ENCODE measurements around the gene TSFM. TPM values are rescaled to one million over a fixed set of nuclear protein-coding genes. Genes with fewer than 3 reads are reported as not detected.
"Not testable (repeated sequence)": the region's sequence is repeated elsewhere in the genome, so short reads cannot be mapped to it uniquely, and the experiment has no call there.

Gene TSFM
- total and polyA plus RNA-seq, 5 donors from 2014 or later = 22.8 to 50.4 (median 38.4) TPM

DNA sequence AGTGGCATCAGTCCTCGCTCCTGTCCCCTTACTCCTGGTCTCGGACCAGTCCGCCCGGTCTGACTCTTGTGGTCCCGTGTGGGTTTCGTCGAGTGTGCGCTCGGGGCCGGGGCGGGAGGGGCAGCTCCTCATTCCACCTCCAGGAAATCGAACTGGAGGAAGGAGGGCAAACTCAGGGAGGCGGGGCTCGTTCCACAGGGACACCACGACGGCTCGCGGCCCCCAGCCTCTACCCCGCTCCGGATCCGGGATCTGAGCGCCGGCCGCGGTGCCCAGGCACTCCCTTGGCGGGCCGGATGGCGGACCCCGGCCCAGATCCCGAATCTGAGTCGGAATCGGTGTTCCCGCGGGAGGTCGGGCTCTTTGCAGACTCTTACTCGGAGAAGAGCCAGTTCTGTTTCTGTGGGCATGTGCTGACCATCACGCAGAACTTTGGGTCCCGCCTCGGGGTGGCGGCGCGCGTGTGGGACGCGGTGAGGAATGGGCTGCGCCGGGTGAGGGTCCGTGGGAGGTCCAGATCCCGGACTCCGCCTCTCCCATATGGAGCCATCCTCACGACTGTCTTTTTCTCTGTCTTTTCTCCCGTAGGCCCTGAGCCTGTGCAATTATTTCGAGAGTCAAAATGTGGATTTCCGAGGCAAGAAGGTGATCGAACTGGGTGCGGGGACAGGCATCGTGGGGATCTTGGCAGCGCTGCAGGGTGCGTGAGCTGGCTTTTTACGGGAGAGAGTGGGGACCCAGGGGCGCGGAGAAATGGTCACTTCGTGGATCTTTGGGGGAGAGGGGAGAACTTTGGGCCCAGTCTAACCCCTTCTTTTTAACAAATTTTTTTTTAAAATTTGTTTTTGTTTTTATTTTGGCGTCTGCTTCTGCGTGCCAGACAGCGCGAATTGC is 9.9 kb upstream of the TSFM start, which contains the start of gene EEF1AKMT3:
Gene EEF1AKMT3 (plus strand): TSS at position 186 of the 894 bp plus-strand sequence. CDS start 111 bp downstream, at position 297.
- ATAC-seq (ENCODE audit: low read depth in 2 of 2) (no peak), DNase-seq (peak in 2 of 3 donors; percentile 17 to 27)
- Mint-ChIP-seq H3K27me3 (peaks cover 5% of the 10 kb centered on the region), H3K36me3 (peaks cover 13% of the 10 kb centered on the region), H3K9me3 (no peaks in the 10 kb centered on the region), H3K4me1 (peaks cover 0 to 20% (median 9%) of the 10 kb centered on the region in 4 donors), H3K4me3 (peak within 1 kb of the TSS; percentile 93 to 97 (median 94)), H3K27ac (peak within 1 kb of the TSS; percentile 92 to 99 (median 98))
- no peaks in the 10 kb centered on the region for H3K36me3 ChIP-seq (ENCODE audit: control insufficient read depth, insufficient read depth, low read length)
- no peaks in the 10 kb centered on the region for H3K9me3 ChIP-seq (ENCODE audit: control insufficient read depth in 2 of 2, low read length in 2 of 2)
- peak within 1 kb of the TSS; percentile 86 for H3K27ac ChIP-seq (ENCODE audit: insufficient read depth, low read length, poor library complexity, severe bottlenecking)
- H3K4me3 ChIP-seq (ENCODE audit: low read depth, low read length) = peak within 1 kb of the TSS; percentile 83
- peaks cover 19% of the 10 kb centered on the region for H3K4me1 ChIP-seq (ENCODE audit: control insufficient read depth, insufficient read depth, low read length, poor library complexity, severe bottlenecking)
- H3K27me3 ChIP-seq (ENCODE audit: control insufficient read depth, insufficient read depth, low read length) = no peaks in the 10 kb centered on the region

DNA sequence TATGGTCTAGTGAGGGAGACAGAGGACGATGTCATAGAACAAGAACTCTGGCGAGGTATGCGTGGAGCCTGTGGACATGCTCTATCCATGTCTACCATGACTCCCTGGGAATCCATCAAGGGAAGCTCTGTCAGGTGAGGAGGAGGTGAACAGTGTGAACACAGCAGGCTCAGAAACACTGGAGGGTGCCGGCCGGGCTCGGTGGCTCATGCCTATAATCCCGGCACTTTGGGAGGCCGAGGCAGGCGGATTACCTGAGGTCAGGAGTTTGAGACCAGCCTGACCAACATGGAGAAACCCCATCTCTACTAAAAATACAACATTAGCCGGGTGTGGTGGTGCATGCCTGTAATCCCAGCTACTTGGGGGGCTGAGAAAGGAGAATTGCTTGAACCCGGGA is 8.0 kb upstream of the TSFM start:
- not testable (repeated sequence) for ATAC-seq (ENCODE audit: low read depth in 2 of 2); H3K9me3 Mint-ChIP-seq

DNA sequence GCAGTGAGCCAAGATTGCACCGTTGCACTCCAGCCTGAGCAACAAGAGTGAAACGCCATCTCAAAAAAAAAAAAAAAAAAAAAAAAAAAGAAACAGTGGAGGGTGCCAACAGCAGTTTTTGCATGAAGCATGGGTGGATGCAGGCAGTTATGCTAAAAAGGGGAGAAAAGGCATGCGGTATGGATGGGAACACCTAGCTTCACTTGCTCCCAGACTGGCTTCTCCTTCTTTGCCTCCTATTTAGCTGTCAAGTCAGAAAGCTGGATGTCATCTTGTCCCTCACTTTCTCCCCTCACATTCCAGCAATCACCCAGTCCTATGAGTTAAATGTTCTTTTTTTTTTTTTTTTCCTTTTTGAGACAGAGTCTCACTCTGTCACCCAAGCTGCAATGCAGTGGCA is 7.5 kb upstream of the TSFM start:
- ATAC-seq (ENCODE audit: low read depth in 2 of 2) = no peak
- Histone ChIP-seq H3K9me3 (ENCODE audit: control insufficient read depth in 2 of 2, low read length in 2 of 2) (no peaks in the 10 kb centered on the region), H3K27me3 (ENCODE audit: control insufficient read depth, insufficient read depth, low read length) (no peaks in the 10 kb centered on the region), H3K4me3 (ENCODE audit: low read depth, low read length) (no peak overlapping the region), H3K27ac (ENCODE audit: insufficient read depth, low read length, poor library complexity, severe bottlenecking) (no peak overlapping the region), H3K4me1 (ENCODE audit: control insufficient read depth, insufficient read depth, low read length, poor library complexity, severe bottlenecking) (peaks cover 19% of the 10 kb centered on the region), H3K36me3 (ENCODE audit: control insufficient read depth, insufficient read depth, low read length) (no peaks in the 10 kb centered on the region)
- Mint-ChIP-seq H3K27me3 (peaks cover 9% of the 10 kb centered on the region), H3K4me1 (peaks cover 0 to 27% (median 12%) of the 10 kb centered on the region in 4 donors), H3K4me3 (peak overlapping the region in 2 of 4 donors; percentile 27 to 71), H3K9me3 (no peaks in the 10 kb centered on the region), H3K27ac (no peak overlapping the region), H3K36me3 (peaks cover 6% of the 10 kb centered on the region)
- no peak for DNase-seq

More for the DNA sequence above, 8.0 kb upstream of the TSFM start:
- Mint-ChIP-seq H3K4me3 (peak overlapping the region in 3 of 4 donors; percentile 22 to 95 (median 88)), H3K4me1 (peaks cover 0 to 23% (median 11%) of the 10 kb centered on the region in 4 donors), H3K27ac (peak overlapping the region in 1 of 3 donors; percentile 14)
- not testable (repeated sequence) for H3K36me3 ChIP-seq (ENCODE audit: control insufficient read depth, insufficient read depth, low read length); H3K36me3 Mint-ChIP-seq; H3K4me3 ChIP-seq (ENCODE audit: low read depth, low read length); H3K27ac ChIP-seq (ENCODE audit: insufficient read depth, low read length, poor library complexity, severe bottlenecking); H3K9me3 ChIP-seq (ENCODE audit: control insufficient read depth in 2 of 2, low read length in 2 of 2); H3K27me3 Mint-ChIP-seq; H3K27me3 ChIP-seq (ENCODE audit: control insufficient read depth, insufficient read depth, low read length); DNase-seq
- peaks cover 19% of the 10 kb centered on the region for H3K4me1 ChIP-seq (ENCODE audit: control insufficient read depth, insufficient read depth, low read length, poor library complexity, severe bottlenecking)

DNA sequence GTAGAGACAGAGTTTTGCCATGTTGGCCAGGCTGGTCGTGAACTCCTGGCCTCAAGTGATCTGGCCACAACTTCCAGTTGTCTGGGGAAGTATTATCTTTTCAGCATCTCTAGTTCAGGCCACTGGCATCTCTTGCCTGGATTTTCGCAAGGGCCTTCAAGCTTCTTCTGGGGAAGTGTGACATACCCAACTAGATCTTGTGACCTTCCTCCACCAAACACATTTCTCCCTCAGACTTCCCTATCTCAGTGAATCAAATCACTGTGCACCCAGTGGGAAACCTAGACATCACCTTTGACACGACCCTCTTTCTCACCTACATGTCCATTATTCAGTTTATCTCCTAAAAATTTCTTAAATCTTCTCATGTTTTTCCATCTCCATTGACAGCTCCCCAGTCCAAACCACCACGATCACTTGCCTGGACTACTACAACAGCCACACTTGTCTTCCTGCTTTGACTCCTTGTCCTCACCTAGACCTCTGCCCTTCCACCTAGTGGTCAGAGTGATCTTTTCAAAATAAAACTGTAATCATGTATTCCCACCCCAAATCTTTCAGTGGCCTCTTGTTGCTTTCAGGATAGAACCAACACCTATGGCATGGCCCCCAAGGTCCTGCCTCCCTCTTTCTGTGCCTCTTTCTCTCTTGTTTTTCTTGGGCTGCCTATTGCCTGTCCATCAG is 6.9 kb upstream of the TSFM start:
- Mint-ChIP-seq H3K9me3 (no peaks in the 10 kb centered on the region), H3K27ac (peak overlapping the region in 1 of 3 donors; percentile 21), H3K4me1 (peaks cover 0 to 29% (median 12%) of the 10 kb centered on the region in 4 donors), H3K27me3 (peaks cover 9% of the 10 kb centered on the region), H3K4me3 (peak overlapping the region in 2 of 4 donors; percentile 20 to 71), H3K36me3 (peaks cover under 1% of the 10 kb centered on the region)
- Histone ChIP-seq H3K9me3 (ENCODE audit: control insufficient read depth in 2 of 2, low read length in 2 of 2) (no peaks in the 10 kb centered on the region), H3K4me3 (ENCODE audit: low read depth, low read length) (no peak overlapping the region), H3K27me3 (ENCODE audit: control insufficient read depth, insufficient read depth, low read length) (no peaks in the 10 kb centered on the region), H3K36me3 (ENCODE audit: control insufficient read depth, insufficient read depth, low read length) (no peaks in the 10 kb centered on the region), H3K4me1 (ENCODE audit: control insufficient read depth, insufficient read depth, low read length, poor library complexity, severe bottlenecking) (peaks cover 25% of the 10 kb centered on the region), H3K27ac (ENCODE audit: insufficient read depth, low read length, poor library complexity, severe bottlenecking) (no peak overlapping the region)
- ATAC-seq (ENCODE audit: low read depth in 2 of 2) (no peak), DNase-seq (peak in 1 of 3 donors; percentile 17)

DNA sequence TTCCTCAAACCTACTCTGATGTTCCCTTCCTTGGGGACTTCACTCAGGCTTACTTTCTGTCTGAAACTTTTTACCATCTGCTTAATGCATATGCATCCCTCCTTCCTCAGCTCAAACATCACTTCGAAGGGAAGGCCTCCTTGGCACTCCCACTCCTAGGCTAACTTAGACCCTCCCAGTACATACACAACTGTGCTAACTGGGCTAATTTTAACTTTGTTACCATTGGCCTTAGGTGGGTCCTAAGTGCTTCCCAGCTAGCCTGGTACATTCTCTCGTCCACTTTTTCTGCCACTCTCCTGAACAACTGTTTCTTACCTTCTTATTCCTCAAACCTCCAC is 6.4 kb upstream of the TSFM start:
- H3K9me3 ChIP-seq (ENCODE audit: control insufficient read depth in 2 of 2, low read length in 2 of 2) = no peaks in the 10 kb centered on the region
- no peaks in the 10 kb centered on the region for H3K9me3 Mint-ChIP-seq
- no peak for DNase-seq
- H3K27ac Mint-ChIP-seq = peak overlapping the region in 1 of 3 donors; percentile 21
- peaks cover 9% of the 10 kb centered on the region for H3K27me3 Mint-ChIP-seq
- H3K36me3 ChIP-seq (ENCODE audit: control insufficient read depth, insufficient read depth, low read length) = no peaks in the 10 kb centered on the region
- peaks cover 28% of the 10 kb centered on the region for H3K4me1 ChIP-seq (ENCODE audit: control insufficient read depth, insufficient read depth, low read length, poor library complexity, severe bottlenecking)
- peak overlapping the region in 2 of 4 donors; percentile 20 to 71 for H3K4me3 Mint-ChIP-seq
- no peak for ATAC-seq (ENCODE audit: low read depth in 2 of 2)
- H3K4me1 Mint-ChIP-seq = peaks cover 0 to 34% (median 13%) of the 10 kb centered on the region in 4 donors
- H3K27ac ChIP-seq (ENCODE audit: insufficient read depth, low read length, poor library complexity, severe bottlenecking) = no peak overlapping the region
- no peaks in the 10 kb centered on the region for H3K36me3 Mint-ChIP-seq
- H3K4me3 ChIP-seq (ENCODE audit: low read depth, low read length) = no peak overlapping the region
- H3K27me3 ChIP-seq (ENCODE audit: control insufficient read depth, insufficient read depth, low read length) = no peaks in the 10 kb centered on the region

DNA sequence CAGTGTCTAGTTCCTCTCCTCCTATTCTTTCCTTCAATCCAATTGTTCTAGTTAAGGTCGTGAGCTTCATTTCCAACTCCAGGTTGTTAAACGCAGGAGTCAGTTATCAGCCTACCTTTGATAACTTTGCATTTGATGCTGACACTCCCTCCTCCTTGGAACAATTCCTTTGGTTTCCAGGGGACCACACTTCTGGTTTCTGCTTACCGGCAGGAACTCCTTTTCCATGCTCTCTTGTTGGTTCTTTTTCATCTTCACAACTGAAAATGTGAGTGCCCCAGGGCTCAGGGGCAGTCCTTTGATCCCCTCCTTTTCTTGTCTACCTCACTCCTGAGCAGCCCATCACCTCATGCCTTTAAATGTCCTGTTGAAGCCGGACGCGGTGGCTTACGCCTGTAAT is 5.2 kb upstream of the TSFM start:
- H3K36me3 ChIP-seq (ENCODE audit: control insufficient read depth, insufficient read depth, low read length) = no peaks in the 10 kb centered on the region
- Mint-ChIP-seq H3K27ac (no peak overlapping the region), H3K9me3 (no peaks in the 10 kb centered on the region), H3K4me3 (peak overlapping the region in 1 of 4 donors; percentile 71), H3K4me1 (peaks cover 8 to 37% (median 17%) of the 10 kb centered on the region in 4 donors), H3K27me3 (peaks cover 4% of the 10 kb centered on the region), H3K36me3 (no peaks in the 10 kb centered on the region)
- peaks cover 30% of the 10 kb centered on the region for H3K4me1 ChIP-seq (ENCODE audit: control insufficient read depth, insufficient read depth, low read length, poor library complexity, severe bottlenecking)
- no peak for ATAC-seq (ENCODE audit: low read depth in 2 of 2)
- DNase-seq = no peak
- H3K4me3 ChIP-seq (ENCODE audit: low read depth, low read length) = no peak overlapping the region
- H3K27me3 ChIP-seq (ENCODE audit: control insufficient read depth, insufficient read depth, low read length) = no peaks in the 10 kb centered on the region
- H3K9me3 ChIP-seq (ENCODE audit: control insufficient read depth in 2 of 2, low read length in 2 of 2) = no peaks in the 10 kb centered on the region
- H3K27ac ChIP-seq (ENCODE audit: insufficient read depth, low read length, poor library complexity, severe bottlenecking) = no peak overlapping the region

DNA sequence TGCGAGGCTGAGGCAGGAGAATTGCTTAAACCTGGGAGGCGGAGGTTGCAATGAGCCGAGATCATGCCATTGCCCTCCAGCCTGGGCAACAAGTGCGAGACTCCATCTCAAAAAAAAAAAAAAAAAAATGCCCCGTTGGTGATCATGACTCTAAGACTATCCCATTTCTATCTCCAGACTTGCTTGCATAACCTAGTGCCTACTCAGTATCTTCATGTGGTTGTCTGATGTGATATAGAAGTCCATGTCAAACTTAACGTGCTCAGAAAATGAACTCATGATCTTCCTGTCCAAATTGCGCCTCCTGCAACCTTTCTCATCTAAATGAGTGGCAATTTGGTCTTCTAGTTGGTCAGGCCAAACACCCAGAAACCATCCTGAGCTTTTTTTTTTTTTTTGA is 4.7 kb upstream of the TSFM start:
- ATAC-seq (ENCODE audit: low read depth in 2 of 2) = no peak
- H3K36me3 ChIP-seq (ENCODE audit: control insufficient read depth, insufficient read depth, low read length) = no peaks in the 10 kb centered on the region
- DNase-seq = no peak
- Mint-ChIP-seq H3K27me3 (peaks cover 4% of the 10 kb centered on the region), H3K9me3 (no peaks in the 10 kb centered on the region), H3K36me3 (no peaks in the 10 kb centered on the region), H3K4me3 (peak overlapping the region in 1 of 4 donors; percentile 71), H3K4me1 (peaks cover 12 to 40% (median 21%) of the 10 kb centered on the region in 4 donors), H3K27ac (no peak overlapping the region)
- H3K4me3 ChIP-seq (ENCODE audit: low read depth, low read length) = no peak overlapping the region
- H3K4me1 ChIP-seq (ENCODE audit: control insufficient read depth, insufficient read depth, low read length, poor library complexity, severe bottlenecking) = peaks cover 28% of the 10 kb centered on the region
- H3K9me3 ChIP-seq (ENCODE audit: control insufficient read depth in 2 of 2, low read length in 2 of 2) = no peaks in the 10 kb centered on the region
- H3K27me3 ChIP-seq (ENCODE audit: control insufficient read depth, insufficient read depth, low read length) = no peaks in the 10 kb centered on the region
- H3K27ac ChIP-seq (ENCODE audit: insufficient read depth, low read length, poor library complexity, severe bottlenecking) = no peak overlapping the region
